ENCODE data around the gene KLHL30.

DNA sequence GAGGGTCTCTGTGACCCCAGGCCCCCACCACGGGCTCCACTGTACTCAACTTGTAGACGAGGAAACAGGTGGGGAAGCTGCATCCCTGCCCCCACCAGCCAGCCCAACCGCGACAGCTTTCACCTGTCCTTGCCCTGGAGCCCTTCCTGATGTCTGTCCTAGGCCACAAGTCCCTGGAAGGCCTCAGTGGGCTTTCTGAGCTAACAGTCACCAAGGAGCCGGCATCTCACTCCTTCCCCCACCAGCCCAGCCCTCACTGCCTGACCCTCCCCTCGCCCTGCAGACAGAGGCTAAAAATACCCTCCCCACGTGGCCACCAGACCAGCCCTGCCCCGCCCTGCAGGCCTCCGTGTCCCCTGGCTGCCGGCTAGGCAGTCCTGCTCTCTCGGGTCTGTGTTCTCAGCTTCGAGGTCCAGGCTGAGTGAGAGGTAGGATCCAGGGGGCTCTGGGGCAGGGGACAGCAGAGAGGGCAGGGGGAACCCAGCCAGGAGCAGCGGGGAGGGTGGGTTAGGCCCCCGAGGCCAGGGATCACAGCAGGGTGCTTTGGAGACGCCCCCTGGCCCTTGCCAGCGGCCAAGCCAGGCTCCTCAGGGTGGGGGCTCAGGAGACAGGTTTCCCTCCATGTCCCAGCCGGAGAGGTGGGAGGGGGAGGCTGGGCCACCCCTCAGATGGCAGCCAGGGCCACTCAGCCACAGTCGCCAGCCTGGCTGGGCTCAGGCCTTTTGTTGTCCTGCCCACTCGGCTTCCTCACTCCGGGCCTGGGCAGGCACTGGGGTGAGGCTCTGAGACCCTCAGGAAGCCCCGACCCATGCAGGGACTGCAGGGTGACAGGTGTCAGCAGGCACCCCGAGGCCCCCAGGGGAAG lies at the start of gene KLHL30:
- TF ChIP-seq, protein P1, sequence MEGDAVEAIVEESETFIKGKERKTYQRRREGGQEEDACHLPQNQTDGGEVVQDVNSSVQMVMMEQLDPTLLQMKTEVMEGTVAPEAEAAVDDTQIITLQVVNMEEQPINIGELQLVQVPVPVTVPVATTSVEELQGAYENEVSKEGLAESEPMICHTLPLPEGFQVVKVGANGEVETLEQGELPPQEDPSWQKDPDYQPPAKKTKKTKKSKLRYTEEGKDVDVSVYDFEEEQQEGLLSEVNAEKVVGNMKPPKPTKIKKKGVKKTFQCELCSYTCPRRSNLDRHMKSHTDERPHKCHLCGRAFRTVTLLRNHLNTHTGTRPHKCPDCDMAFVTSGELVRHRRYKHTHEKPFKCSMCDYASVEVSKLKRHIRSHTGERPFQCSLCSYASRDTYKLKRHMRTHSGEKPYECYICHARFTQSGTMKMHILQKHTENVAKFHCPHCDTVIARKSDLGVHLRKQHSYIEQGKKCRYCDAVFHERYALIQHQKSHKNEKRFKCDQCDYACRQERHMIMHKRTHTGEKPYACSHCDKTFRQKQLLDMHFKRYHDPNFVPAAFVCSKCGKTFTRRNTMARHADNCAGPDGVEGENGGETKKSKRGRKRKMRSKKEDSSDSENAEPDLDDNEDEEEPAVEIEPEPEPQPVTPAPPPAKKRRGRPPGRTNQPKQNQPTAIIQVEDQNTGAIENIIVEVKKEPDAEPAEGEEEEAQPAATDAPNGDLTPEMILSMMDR (optimal IDR thresholded peaks at IDR 0.05 in 1 of 3, IDR thresholded peaks at IDR 0.05 in 1 of 3, conservative IDR thresholded peaks at IDR 0.05 in 1 of 3; ENCODE audit: extremely low read depth in 1 of 3, insufficient read depth in 2 of 3, low read length in 3 of 3): no peak
- no peak for TF ChIP-seq EZH2 (IDR thresholded peaks at IDR 0.05; ENCODE audit: low read length)
